CD4-positive, alpha-beta T cell treated with Interleukin-12 subunit alpha and Interleukin-12 subunit beta, for 1 hour (primary cell): ENCODE results near the gene ERC1.

ENCODE experiments used
- DNase-seq: peaks from one replicate; pipeline ENCODE4 v3.0.0-alpha.2; 2020

Gene ERC1

GRCh38 chr12:1501001-1501400 is 510.0 kb downstream of the ERC1 start:
- DNase-seq = no peak

GRCh38 chr12:1501695-1502378 is 510.8 kb downstream of the ERC1 start:
- no peak for DNase-seq

- no peak for DNase-seq
These were observed 511.3 kb downstream of the ERC1 start for GRCh38 chr12:1502379-1502720.

GRCh38 chr12:1502831-1503230 is 511.8 kb downstream of the ERC1 start:
- no peak for DNase-seq

- no peak for DNase-seq
These were observed 512.3 kb downstream of the ERC1 start for GRCh38 chr12:1503281-1503711.

GRCh38 chr12:1504304-1504894 is 513.4 kb downstream of the ERC1 start:
- DNase-seq = no peak

- DNase-seq = no peak
These were observed 513.9 kb downstream of the ERC1 start for GRCh38 chr12:1504895-1505311.

- DNase-seq = no peak
These were observed 514.6 kb downstream of the ERC1 start for GRCh38 chr12:1505576-1505975.

GRCh38 chr12:1507308-1507707 is 516.3 kb downstream of the ERC1 start:
- DNase-seq = no peak

- DNase-seq = no peak
These were observed 518.5 kb downstream of the ERC1 start for GRCh38 chr12:1509413-1510052.

GRCh38 chr12:1510056-1510812 is 519.2 kb downstream of the ERC1 start:
- no peak for DNase-seq

- no peak for DNase-seq
These were observed 524.0 kb downstream of the ERC1 start for GRCh38 chr12:1515010-1515409.

- no peak for DNase-seq
These were observed 524.4 kb downstream of the ERC1 start for GRCh38 chr12:1515428-1515827.

- DNase-seq = no peak
These were observed 526.0 kb downstream of the ERC1 start for GRCh38 chr12:1517007-1517406.

GRCh38 chr12:1517734-1518525 is 526.9 kb downstream of the ERC1 start:
- DNase-seq = no peak

GRCh38 chr12:1518591-1519516 is 527.8 kb downstream of the ERC1 start:
- DNase-seq = no peak

GRCh38 chr12:1519642-1520041 is 528.6 kb downstream of the ERC1 start:
- DNase-seq = no peak

GRCh38 chr12:1523046-1523445 is 532.0 kb downstream of the ERC1 start:
- DNase-seq = no peak

GRCh38 chr12:1523558-1524050 is 532.6 kb downstream of the ERC1 start:
- no peak for DNase-seq

- no peak for DNase-seq
These were observed 534.8 kb downstream of the ERC1 start for GRCh38 chr12:1525858-1526257.

- no peak for DNase-seq
These were observed 536.8 kb downstream of the ERC1 start for GRCh38 chr12:1527789-1528188.

- DNase-seq = no peak
These were observed 537.8 kb downstream of the ERC1 start for GRCh38 chr12:1528791-1529190.
